ENCODE measurements around the gene SMC4. TPM values are rescaled to one million over a fixed set of nuclear protein-coding genes. Genes with fewer than 3 reads are reported as not detected.

Gene SMC4
- total and polyA plus RNA-seq, 2 of the 13 experiments (the other 11 are each of a cell fraction or from before 2014, with no cell fraction given): 19.2 to 74.3 TPM

- TF ChIP-seq BCLAF1 (IDR thresholded peaks at IDR 0.05): no peak
- TF ChIP-seq ZNF737 (CRISPR knock-in tag; IDR thresholded peaks at IDR 0.05; ENCODE audit: borderline replicate concordance): no peak
- no peak for TF ChIP-seq HDAC1 (CRISPR knock-in tag; IDR thresholded peaks at IDR 0.05)
Observed at GRCh38 chr3:160374925-160375324, 24.5 kb upstream of the SMC4 start (continued).

- Histone ChIP-seq H3K79me2 (ENCODE audit: insufficient read depth, low read length) (no peaks in the 10 kb centered on the region), H3K27ac (ENCODE audit: extremely low read length, insufficient read depth, low read length) (no peak overlapping the region), H3K36me3 (replicated peaks in 1 of 2; ENCODE audit: control insufficient read depth in 1 of 2, insufficient read depth in 2 of 2, low read length in 2 of 2) (peaks cover 0 to 9% of the 10 kb centered on the region in 2 experiments; a peak in 2 of 5 replicates), H3K4me2 (ENCODE audit: low read depth, low read length) (no peak overlapping the region), H3K9ac (ENCODE audit: insufficient read depth, low read depth, low read length) (no peak overlapping the region), H3K4me1 (ENCODE audit: insufficient read depth, low read length) (no peaks in the 10 kb centered on the region), H3K4me3 (replicated peaks in 1 of 3; ENCODE audit: insufficient read depth in 1 of 3, low read depth in 2 of 3, low read length in 3 of 3) (no peak overlapping the region), H4K20me1 (ENCODE audit: insufficient read depth, low read length) (no peaks in the 10 kb centered on the region), H3K9me3 (ENCODE audit: low read length) (no peaks in the 10 kb centered on the region), H3K27me3 (ENCODE audit: control insufficient read depth in 1 of 2, insufficient read depth in 2 of 2, low read length in 2 of 2) (no peaks in the 10 kb centered on the region), H2AFZ (ENCODE audit: low read length) (no peak overlapping the region)
- DNase-seq (ENCODE audit: low spot score) (no peak), FAIRE-seq (no peak), ATAC-seq (no peak)
- CTCF ChIA-PET (ENCODE audit: low intra/inter-chr PET ratio, low total read pairs): no interaction called here
- TF ChIP-seq NFIC (IDR thresholded peaks at IDR 0.05; ENCODE audit: low read length) (no peak), ZKSCAN8 (CRISPR knock-in tag; IDR thresholded peaks at IDR 0.05; ENCODE audit: borderline replicate concordance) (no peak), TBL1XR1 (IDR thresholded peaks at IDR 0.05; ENCODE audit: borderline replicate concordance, low read length, partially characterized antibody) (no peak), EZH2 (conservative IDR thresholded peaks at IDR 0.05; ENCODE audit: low read depth, low read length) (no peak), AHR (CRISPR knock-in tag; IDR thresholded peaks at IDR 0.05) (no peak), BRD4 (CRISPR knock-in tag; IDR thresholded peaks at IDR 0.05) (no peak), FLYWCH1 (CRISPR knock-in tag; IDR thresholded peaks at IDR 0.05) (no peak), GATAD1 (CRISPR knock-in tag; IDR thresholded peaks at IDR 0.05) (no peak), ZNF232 (CRISPR knock-in tag; IDR thresholded peaks at IDR 0.05; ENCODE audit: borderline replicate concordance) (no peak), HNRNPK (IDR thresholded peaks at IDR 0.05; ENCODE audit: low read depth, low read length, poor library complexity, severe bottlenecking) (no peak), SAP130 (CRISPR knock-in tag; IDR thresholded peaks at IDR 0.05; ENCODE audit: low read depth) (no peak), ZNF850 (CRISPR knock-in tag; conservative IDR thresholded peaks at IDR 0.05) (no peak), ZNF772 (CRISPR knock-in tag; IDR thresholded peaks at IDR 0.05) (no peak), ARNT (IDR thresholded peaks at IDR 0.05) (no peak), MYC (CRISPR knock-in tag; IDR thresholded peaks at IDR 0.05; ENCODE audit: borderline replicate concordance) (no peak)
- POLR2A ChIA-PET: no interaction called here
- in situ Hi-C loops (cut with HindIII; ENCODE audit: extremely low pct_ligation_motif_present, low pct_unique_long_range_greater_than_20kb): no loop called here
- WGBS (ENCODE audit: low lambda C conversion rate): 100% methylated on average over 2 of the region's 2 CpGs
- intact Hi-C loops (cut with micrococcal nuclease; ENCODE audit: unreplicated experiment): no loop called here
- no TSS peak for BruUV-seq (replicated peaks)
Observed at GRCh38 chr3:160376681-160377080, 22.8 kb upstream of the SMC4 start.
